ENCODE data around the gene CNGB1. TPM values are rescaled to one million over a fixed set of nuclear protein-coding genes. Genes with fewer than 3 reads are reported as not detected.

Gene CNGB1
- total and polyA plus RNA-seq, 2 of the 13 experiments (the other 11 are each of a cell fraction or from before 2014, with no cell fraction given): 0.02 to 0.15 TPM

DNA sequence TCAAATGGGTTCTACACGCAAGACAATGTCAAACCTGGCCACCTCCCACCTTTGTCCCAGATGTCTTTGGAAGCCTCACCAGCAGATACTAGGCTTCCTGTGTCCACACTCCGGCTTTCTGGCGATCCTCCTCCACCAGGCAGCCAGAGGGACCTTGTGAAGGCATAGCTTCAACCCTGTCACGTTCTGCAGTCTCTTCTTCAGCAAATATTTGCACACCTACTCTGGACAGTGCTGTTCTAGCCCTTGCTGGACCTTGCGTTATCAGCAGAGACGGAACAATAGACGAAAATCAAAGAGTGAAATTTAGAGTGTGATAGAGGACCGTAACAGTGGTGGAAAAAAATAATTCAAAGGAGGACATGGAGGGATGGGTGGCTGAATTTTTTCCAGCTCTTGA is 130.1 kb downstream of the CNGB1 start (continued):
- TF ChIP-seq ZNF790 (CRISPR knock-in tag; IDR thresholded peaks at IDR 0.05; ENCODE audit: borderline replicate concordance) (no peak), PATZ1 (CRISPR knock-in tag; IDR thresholded peaks at IDR 0.05) (peak; percentile 44; the same call in 1 of the 2 replicates), SRSF9 (IDR thresholded peaks at IDR 0.05; ENCODE audit: borderline replicate concordance, insufficient read depth, low read depth, low read length, poor library complexity, severe bottlenecking) (no peak), ZNF75D (CRISPR knock-in tag; IDR thresholded peaks at IDR 0.05; ENCODE audit: borderline replicate concordance) (no peak), TSC22D2 (CRISPR knock-in tag; IDR thresholded peaks at IDR 0.05; ENCODE audit: borderline replicate concordance) (no peak), TFE3 (CRISPR knock-in tag; IDR thresholded peaks at IDR 0.05) (peak; percentile 84), RFX5 (IDR thresholded peaks at IDR 0.05; ENCODE audit: low read depth, low read length) (no peak), PHF21A (CRISPR knock-in tag; IDR thresholded peaks at IDR 0.05) (peak; percentile 84), ZNF180 (CRISPR knock-in tag; IDR thresholded peaks at IDR 0.05; ENCODE audit: borderline replicate concordance, low read depth) (no peak), NFYC (CRISPR knock-in tag; IDR thresholded peaks at IDR 0.05) (no peak), ZSCAN20 (CRISPR knock-in tag; IDR thresholded peaks at IDR 0.05; ENCODE audit: borderline replicate concordance) (no peak), ZNF513 (CRISPR knock-in tag; conservative IDR thresholded peaks at IDR 0.05) (no peak), ZNF550 (CRISPR knock-in tag; IDR thresholded peaks at IDR 0.05; ENCODE audit: borderline replicate concordance) (no peak), HOXA7 (CRISPR knock-in tag; IDR thresholded peaks at IDR 0.05) (no peak)
- TF ChIP-seq, protein P1, sequence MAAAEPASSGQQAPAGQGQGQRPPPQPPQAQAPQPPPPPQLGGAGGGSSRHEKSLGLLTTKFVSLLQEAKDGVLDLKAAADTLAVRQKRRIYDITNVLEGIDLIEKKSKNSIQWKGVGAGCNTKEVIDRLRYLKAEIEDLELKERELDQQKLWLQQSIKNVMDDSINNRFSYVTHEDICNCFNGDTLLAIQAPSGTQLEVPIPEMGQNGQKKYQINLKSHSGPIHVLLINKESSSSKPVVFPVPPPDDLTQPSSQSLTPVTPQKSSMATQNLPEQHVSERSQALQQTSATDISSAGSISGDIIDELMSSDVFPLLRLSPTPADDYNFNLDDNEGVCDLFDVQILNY (CRISPR knock-in tag; conservative IDR thresholded peaks at IDR 0.05): no peak
- TF ChIP-seq, protein P2, sequence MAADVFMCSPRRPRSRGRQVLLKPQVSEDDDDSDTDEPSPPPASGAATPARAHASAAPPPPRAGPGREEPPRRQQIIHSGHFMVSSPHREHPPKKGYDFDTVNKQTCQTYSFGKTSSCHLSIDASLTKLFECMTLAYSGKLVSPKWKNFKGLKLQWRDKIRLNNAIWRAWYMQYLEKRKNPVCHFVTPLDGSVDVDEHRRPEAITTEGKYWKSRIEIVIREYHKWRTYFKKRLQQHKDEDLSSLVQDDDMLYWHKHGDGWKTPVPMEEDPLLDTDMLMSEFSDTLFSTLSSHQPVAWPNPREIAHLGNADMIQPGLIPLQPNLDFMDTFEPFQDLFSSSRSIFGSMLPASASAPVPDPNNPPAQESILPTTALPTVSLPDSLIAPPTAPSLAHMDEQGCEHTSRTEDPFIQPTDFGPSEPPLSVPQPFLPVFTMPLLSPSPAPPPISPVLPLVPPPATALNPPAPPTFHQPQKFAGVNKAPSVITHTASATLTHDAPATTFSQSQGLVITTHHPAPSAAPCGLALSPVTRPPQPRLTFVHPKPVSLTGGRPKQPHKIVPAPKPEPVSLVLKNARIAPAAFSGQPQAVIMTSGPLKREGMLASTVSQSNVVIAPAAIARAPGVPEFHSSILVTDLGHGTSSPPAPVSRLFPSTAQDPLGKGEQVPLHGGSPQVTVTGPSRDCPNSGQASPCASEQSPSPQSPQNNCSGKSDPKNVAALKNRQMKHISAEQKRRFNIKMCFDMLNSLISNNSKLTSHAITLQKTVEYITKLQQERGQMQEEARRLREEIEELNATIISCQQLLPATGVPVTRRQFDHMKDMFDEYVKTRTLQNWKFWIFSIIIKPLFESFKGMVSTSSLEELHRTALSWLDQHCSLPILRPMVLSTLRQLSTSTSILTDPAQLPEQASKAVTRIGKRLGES (CRISPR knock-in tag; IDR thresholded peaks at IDR 0.05; ENCODE audit: borderline replicate concordance): no peak

Measured in HepG2 (cell line).